HEK293 (cell line): ENCODE data around the gene ATP5IF1.

Experiments
- ATF2 ChIP-seq: fragments of 450-650 bp; formaldehyde crosslinking; IDR thresholded peaks from 2 replicates; pipeline ENCODE4 v1.5.1; 2016; ENCODE audit warnings: missing biosample characterization, missing genetic modification characterization, low read depth
- CTCF ChIP-seq: fragments of 450-650 bp; formaldehyde crosslinking; IDR thresholded peaks from 2 replicates; pipeline ENCODE4 v1.5.1; 2016; ENCODE audit warnings: missing biosample characterization, missing genetic modification characterization
- KLF16 ChIP-seq: fragments of 450-650 bp; formaldehyde crosslinking; IDR thresholded peaks from 2 replicates; pipeline ENCODE4 v1.5.1; 2017; ENCODE audit warnings: missing biosample characterization, missing genetic modification characterization
- REST ChIP-seq: fragments of 450-650 bp; formaldehyde crosslinking; IDR thresholded peaks from 2 replicates; pipeline ENCODE4 v1.5.1; 2016; ENCODE audit warnings: missing biosample characterization, missing genetic modification characterization
- ZNF433 ChIP-seq: fragments of 450-650 bp; formaldehyde crosslinking; IDR thresholded peaks from 2 replicates; pipeline ENCODE4 v1.5.1; 2016; ENCODE audit warnings: missing biosample characterization, missing genetic modification characterization, low read depth
- ZNF664 ChIP-seq: fragments of 450-650 bp; formaldehyde crosslinking; IDR thresholded peaks from 2 replicates; pipeline ENCODE4 v1.5.1; 2016; ENCODE audit warnings: missing biosample characterization, missing genetic modification characterization

- TF ChIP-seq ZNF433 (tag by site-specific recombination): no peak
- TF ChIP-seq KLF16 (tag by site-specific recombination): no peak
- no peak for TF ChIP-seq CTCF (tag by site-specific recombination)
- TF ChIP-seq REST: no peak
- no peak for TF ChIP-seq ATF2 (tag by site-specific recombination)
- TF ChIP-seq ZNF664 (tag by site-specific recombination): no peak
Observed at GRCh38 chr1:28241638-28242241, 5.8 kb downstream of the ATP5IF1 start.
